GM12891 (cell line): Measurements from ENCODE around the gene PLAGL1.

Source experiments
- POLR2A ChIP-seq: IDR thresholded peaks from 2 replicates; pipeline ENCODE4 v1.6.1; 2011; ENCODE audit warnings: low read depth, low read length, control low read depth
- POLR2AphosphoS5 ChIP-seq: IDR thresholded peaks from 2 replicates; pipeline ENCODE4 v1.6.1; 2011; ENCODE audit warnings: low read depth, low read length, control low read depth
- POU2F2 ChIP-seq: IDR thresholded peaks from 2 replicates; pipeline ENCODE4 v1.6.1; 2011; ENCODE audit warnings: low read depth, mild to moderate bottlenecking, control low read depth, low read length, moderate library complexity
- TAF1 ChIP-seq: IDR thresholded peaks from 2 replicates; pipeline ENCODE4 v1.6.1; 2011; ENCODE audit warnings: low read depth, low read length, control low read depth

DNA sequence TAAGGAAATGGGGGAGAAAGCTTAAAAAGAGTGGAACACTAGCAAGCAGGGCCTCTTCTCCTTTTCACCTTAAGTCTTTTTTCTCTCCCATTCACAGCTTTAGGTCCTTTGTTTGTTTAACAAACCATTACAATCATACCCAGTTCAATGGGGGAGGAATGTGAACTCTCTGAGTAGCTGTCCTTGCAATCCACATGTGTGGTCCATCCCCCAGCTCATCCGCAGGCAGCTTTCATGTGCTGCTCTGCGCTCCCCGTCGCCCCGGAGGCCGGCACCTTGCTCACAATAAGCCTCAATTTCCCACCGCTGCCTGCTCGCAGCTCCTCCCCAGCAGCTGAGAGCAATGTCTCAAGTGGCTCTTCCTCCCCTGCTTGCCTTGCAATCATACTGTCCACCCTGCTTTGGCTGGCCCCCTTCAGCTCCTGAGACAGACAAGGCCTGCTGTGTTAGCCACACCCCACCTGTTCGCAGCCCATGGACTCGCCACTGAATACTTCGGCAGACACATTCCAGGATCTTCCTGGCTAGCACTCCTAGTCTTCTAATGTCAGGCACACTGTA, 49.1 kb downstream of the PLAGL1 start:
- TF ChIP-seq POLR2AphosphoS5 (no peak), POLR2A (no peak), POU2F2 (no peak), TAF1 (no peak)
